HUES48 (cell line): ENCODE measurements around the gene COX8A.
"Not testable (repeated sequence)": the region's sequence is repeated elsewhere in the genome, so short reads cannot be mapped to it uniquely, and the experiment has no call there.

Source experiments
- H3K27ac ChIP-seq: one replicate; pipeline ENCODE4 v1.7.0; 2013; ENCODE audit warnings: low read depth, low read length, inconsistent platforms
- H3K27me3 ChIP-seq: 2 replicates; pipeline ENCODE4 v1.6.1; 2013; ENCODE audit warnings: mild to moderate bottlenecking, low read length; ENCODE audit not compliant: control insufficient read depth, insufficient read depth
- H3K36me3 ChIP-seq: 2 replicates; pipeline ENCODE4 v1.6.1; 2013; ENCODE audit warnings: low read length; ENCODE audit not compliant: control insufficient read depth, insufficient read depth
- H3K4me1 ChIP-seq: 2 replicates; pipeline ENCODE4 v1.6.1; 2013; ENCODE audit warnings: mild to moderate bottlenecking, low read length; ENCODE audit not compliant: control insufficient read depth, insufficient read depth
- H3K4me3 ChIP-seq: 2 replicates; pipeline ENCODE4 v1.5.1; 2013; ENCODE audit warnings: mild to moderate bottlenecking, low read depth, low read length
- H3K9ac ChIP-seq: 2 replicates; pipeline ENCODE4 v1.6.1; 2013; ENCODE audit warnings: mild to moderate bottlenecking, low read depth, low read length, moderate library complexity
- H3K9me3 ChIP-seq: 2 replicates; pipeline ENCODE4 v1.6.1; 2013; ENCODE audit warnings: low read length; ENCODE audit not compliant: control insufficient read depth, insufficient read depth

Gene COX8A

DNA sequence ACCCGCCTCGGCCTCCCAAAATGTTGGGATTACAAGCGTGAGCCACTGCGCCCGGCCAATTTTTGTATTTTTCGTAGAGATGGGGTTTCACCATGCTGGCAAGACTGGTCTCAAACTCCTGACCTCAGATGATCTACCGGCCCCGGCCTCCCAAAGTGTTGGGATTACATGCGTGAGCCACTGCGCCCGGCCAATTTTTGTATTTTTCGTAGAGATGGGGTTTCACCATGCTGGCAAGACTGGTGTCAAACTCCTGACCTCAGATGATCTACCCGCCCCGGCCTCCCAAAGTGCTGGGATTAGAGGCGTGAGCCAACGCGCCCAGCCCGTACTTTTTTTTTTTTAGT is 535 bp upstream of the COX8A start:
- H3K9ac ChIP-seq, H3K4me3 ChIP-seq, H3K9me3 ChIP-seq, H3K27ac ChIP-seq: not testable (repeated sequence)
- peaks cover 13% of the 10 kb centered on the region for H3K36me3 ChIP-seq
- H3K27me3 ChIP-seq: peaks cover 14% of the 10 kb centered on the region
- peaks cover 17% of the 10 kb centered on the region for H3K4me1 ChIP-seq

DNA sequence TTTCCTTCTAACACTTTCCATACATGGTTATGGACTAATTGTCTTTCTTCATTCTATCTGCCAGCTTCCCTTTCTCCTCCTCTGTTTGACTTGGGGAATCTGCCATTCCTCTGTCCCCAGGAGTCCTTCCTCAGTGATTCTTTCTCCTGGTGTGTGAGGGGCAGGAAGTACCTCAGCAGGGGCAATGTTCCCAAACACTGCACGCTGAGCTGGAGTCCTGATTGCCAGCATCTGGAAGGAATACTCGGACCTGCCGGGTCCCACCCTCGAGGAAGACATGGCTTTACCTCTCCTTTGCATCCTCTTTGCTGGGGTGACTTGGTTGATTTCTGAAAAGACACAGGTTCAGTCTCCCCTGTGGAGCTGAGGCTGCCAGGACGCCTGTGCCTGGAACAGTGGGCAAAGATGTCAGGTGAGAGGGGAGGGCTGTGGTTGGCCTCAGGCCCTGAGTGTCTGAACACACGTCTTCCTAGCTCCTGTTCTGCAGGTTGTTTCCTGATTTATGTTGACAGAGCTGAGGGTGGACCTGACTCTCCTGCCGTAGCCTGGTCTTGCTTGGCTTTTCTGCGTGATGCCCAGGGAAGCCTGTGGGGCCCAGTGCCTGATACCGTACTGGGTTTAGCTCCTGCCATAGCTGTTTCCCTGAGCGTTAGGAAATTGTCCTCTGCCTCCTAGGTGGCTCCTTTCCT is 4.3 kb downstream of the COX8A start:
- no peaks in the 10 kb centered on the region for H3K9me3 ChIP-seq
- H3K27ac ChIP-seq: peak overlapping the region; percentile 78
- H3K36me3 ChIP-seq: peaks cover 17% of the 10 kb centered on the region
- peaks cover 22% of the 10 kb centered on the region for H3K4me1 ChIP-seq
- H3K4me3 ChIP-seq: no peak overlapping the region
- H3K9ac ChIP-seq: peak overlapping the region; percentile 15; the same call in 1 of the 2 replicates
- H3K27me3 ChIP-seq: no peaks in the 10 kb centered on the region

DNA sequence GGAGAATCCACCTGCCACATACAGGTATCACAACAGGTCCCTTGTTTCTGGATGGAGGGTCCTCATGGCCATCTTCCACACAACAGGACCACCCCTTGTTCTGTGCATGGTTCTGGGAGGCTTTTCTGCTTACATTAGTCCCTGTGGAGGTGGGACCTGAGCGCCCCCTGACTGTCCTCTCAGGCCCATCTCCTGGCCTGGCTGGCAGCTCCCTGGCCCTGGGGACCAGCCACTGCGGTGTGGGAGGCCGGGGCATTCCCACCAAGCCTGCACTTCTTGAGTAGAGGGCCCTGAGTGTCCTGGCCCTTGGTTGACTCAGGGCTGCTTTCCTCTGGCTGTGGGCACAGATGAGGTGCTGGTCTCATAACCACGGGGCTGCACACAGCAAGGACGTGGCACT is 5.0 kb downstream of the COX8A start:
- no peak overlapping the region for H3K9ac ChIP-seq
- no peaks in the 10 kb centered on the region for H3K27me3 ChIP-seq
- no peaks in the 10 kb centered on the region for H3K9me3 ChIP-seq
- H3K36me3 ChIP-seq: peaks cover 17% of the 10 kb centered on the region
- H3K4me1 ChIP-seq: peaks cover 22% of the 10 kb centered on the region
- no peak overlapping the region for H3K4me3 ChIP-seq
- peak overlapping the region; percentile 78 for H3K27ac ChIP-seq

DNA sequence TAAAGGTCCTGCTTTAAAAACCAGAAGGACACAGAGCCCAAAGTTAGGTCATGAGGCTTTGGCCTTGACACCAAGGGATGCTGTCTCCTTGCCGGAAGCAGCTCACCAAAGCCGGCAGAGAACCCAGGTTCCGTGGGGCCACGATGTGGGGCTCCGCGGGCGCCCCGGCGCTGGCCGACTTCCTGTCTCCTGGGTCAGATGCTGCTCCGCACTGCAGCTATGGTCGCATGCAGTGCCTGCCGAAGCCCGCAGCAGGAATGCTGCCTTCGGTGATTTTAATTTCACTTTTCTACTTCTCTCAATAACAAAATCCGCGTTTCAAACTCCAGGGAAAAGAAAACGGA is 11.4 kb downstream of the COX8A start:
- H3K36me3 ChIP-seq: peaks cover 30% of the 10 kb centered on the region
- H3K9ac ChIP-seq: peak overlapping the region; percentile 98
- H3K9me3 ChIP-seq: no peaks in the 10 kb centered on the region
- H3K27ac ChIP-seq: peak overlapping the region; percentile 99
- peak overlapping the region; percentile 99 for H3K4me3 ChIP-seq
- no peaks in the 10 kb centered on the region for H3K27me3 ChIP-seq
- H3K4me1 ChIP-seq: peaks cover 19% of the 10 kb centered on the region

DNA sequence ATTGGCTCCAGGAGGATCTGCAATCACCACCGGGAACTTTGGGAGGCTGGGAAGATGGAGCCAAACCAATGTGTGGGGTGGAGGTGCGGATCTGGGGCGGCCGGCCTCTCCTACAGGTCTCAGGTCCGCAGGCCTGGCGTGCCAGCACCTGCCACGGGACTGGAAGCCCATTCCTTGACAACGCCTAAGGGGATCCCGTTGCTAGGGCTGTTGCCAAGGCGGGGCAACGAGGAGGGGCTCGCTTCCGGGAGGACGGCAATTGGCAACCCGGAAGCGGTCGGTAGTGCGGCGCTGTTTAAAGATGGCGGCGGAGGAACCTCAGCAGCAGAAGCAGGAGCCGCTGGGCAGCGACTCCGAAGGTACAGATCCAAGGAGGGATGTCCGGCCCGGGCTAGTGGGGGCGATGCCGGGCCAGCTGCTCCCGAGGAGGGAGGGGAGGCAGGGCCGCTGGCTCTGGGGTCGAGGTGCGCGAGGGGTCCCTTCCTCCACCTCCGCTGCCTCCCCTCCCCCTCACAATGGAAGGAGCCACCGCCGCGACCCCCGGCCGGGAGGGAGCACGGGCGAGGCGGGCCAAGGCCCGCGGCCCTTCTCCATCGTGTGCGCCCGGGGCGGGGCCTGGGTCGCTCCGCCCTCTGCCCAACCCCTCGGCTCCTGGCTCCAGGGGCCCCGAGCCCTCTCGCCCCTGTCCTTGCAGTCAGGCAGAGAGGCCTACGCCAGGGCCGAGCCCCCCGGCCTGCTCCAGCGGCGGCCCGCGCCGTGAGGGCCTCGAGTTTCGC is 11.9 kb downstream of the COX8A start, which contains the start of gene OTUB1:
OTUB1 (plus strand) TSS at position 283 of the 776 bp plus-strand sequence; CDS start at position 302, 19 bp downstream.
- peak within 1 kb of the TSS; percentile 99 for H3K27ac ChIP-seq

DNA sequence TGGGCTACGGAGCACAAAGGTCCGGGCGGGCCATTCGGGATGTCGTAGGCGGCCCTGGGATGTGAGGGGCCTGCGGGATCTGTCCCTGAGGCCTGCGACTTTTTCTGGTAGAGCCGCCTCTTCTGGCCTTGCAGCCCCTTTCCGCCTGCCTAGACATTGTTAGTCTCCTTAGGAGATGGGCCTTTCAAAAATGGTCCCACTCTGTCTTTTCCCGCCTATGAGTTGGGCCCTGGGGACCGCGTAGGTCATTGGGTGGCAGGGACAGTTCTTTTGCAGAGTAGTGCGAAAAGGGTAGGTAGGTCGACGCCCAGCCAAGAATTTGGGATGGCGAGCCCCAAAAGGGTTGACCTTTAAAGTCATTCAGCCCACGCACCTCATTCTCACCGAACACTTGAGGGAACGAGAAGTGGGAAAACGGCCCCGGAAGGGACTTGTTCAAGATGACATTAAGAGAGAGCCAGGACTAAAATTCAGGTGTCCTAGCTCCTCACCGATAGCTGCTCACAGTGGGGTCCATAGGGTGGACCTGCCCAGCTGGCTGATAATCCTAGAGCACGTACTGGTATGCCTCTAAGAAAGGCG is 12.6 kb downstream of the COX8A start:
- Histone ChIP-seq H3K27ac (peak overlapping the region; percentile 99), H3K9me3 (no peaks in the 10 kb centered on the region), H3K4me3 (peak overlapping the region; percentile 99)

More for the DNA sequence above, 11.9 kb downstream of the COX8A start, which contains the start of gene OTUB1:
- Histone ChIP-seq H3K9ac (peak within 1 kb of the TSS; percentile 98), H3K9me3 (no peaks in the 10 kb centered on the region), H3K4me1 (peaks cover 19% of the 10 kb centered on the region), H3K4me3 (peak within 1 kb of the TSS; percentile 99), H3K36me3 (peaks cover 36% of the 10 kb centered on the region), H3K27me3 (no peaks in the 10 kb centered on the region)

DNA sequence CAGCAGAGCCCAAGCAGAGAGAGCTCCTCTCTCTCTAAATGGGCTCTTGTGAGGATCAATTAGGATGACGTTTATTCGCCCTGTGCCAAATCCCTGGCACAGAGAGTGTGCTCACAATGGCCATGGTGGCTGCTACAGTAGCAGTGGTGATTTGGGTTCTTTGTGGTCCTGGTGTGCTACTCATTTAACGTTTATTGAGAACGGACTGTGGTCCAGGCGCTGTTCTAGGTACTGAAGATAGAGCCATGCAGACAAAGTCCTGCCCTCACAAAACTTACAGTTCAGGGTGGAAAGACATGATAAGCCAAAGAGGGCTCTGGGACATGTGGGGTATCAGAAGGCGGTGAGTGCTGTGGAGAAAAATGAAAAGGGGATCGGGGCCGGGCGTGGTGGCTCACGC is 17.1 kb downstream of the COX8A start:
- Histone ChIP-seq H3K9ac (no peak overlapping the region), H3K27ac (no peak overlapping the region), H3K27me3 (no peaks in the 10 kb centered on the region), H3K9me3 (no peaks in the 10 kb centered on the region), H3K36me3 (peaks cover 73% of the 10 kb centered on the region), H3K4me1 (peaks cover 12% of the 10 kb centered on the region), H3K4me3 (no peak overlapping the region)

More for the DNA sequence above, 12.6 kb downstream of the COX8A start:
- H3K36me3 ChIP-seq: peaks cover 43% of the 10 kb centered on the region
- H3K9ac ChIP-seq: peak overlapping the region; percentile 98
- no peaks in the 10 kb centered on the region for H3K27me3 ChIP-seq
- H3K4me1 ChIP-seq: peaks cover 19% of the 10 kb centered on the region

DNA sequence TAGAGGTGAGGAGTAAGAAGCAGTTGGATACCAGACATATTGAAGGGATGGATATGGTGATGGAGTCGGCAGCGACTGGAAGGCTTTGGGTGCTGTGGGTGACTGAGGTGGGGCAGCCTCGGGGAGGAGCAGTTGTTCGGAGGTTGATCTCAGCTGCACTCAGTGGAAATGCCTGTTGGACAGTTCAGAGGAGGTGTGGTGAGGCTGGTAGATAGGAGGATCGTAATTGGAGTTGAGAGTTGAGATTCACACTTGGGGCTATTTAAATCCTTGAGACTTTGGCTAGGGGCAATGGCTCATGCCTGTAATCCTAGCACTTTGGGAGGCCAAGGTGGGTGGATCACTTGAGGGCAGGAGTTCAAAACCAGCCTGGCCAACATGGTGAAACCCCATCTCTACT is 18.7 kb downstream of the COX8A start:
- Histone ChIP-seq H3K9me3 (no peaks in the 10 kb centered on the region), H3K27ac (no peak overlapping the region), H3K4me1 (peaks cover 3% of the 10 kb centered on the region; the same call in 1 of the 2 replicates), H3K27me3 (no peaks in the 10 kb centered on the region), H3K4me3 (no peak overlapping the region), H3K9ac (no peak overlapping the region), H3K36me3 (peaks cover 80% of the 10 kb centered on the region)

DNA sequence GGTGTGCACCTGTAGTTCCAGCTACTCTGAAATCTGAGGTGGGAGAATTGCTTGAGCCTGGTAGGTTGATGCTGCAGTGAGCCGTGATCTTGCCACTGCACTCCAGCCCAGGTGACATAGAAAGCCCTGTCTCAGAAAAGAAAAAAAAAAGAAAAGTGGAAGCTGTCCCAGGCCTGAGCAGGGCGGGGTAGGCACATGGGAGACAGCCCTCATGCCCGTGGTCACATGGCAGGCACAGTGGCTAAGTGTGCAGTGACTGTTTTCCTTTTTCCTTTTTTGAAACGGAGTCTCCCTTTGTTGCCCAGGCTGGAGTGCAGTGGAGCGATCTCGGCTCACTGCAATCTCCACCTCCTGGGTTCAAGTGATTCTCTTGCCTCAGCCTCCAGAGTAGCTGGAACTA is 19.6 kb downstream of the COX8A start:
- Histone ChIP-seq H3K4me1 (peaks cover 8% of the 10 kb centered on the region; the same call in 1 of the 2 replicates), H3K27me3 (no peaks in the 10 kb centered on the region), H3K4me3 (no peak overlapping the region), H3K9ac (no peak overlapping the region), H3K9me3 (no peaks in the 10 kb centered on the region), H3K36me3 (peaks cover 72% of the 10 kb centered on the region), H3K27ac (no peak overlapping the region)

DNA sequence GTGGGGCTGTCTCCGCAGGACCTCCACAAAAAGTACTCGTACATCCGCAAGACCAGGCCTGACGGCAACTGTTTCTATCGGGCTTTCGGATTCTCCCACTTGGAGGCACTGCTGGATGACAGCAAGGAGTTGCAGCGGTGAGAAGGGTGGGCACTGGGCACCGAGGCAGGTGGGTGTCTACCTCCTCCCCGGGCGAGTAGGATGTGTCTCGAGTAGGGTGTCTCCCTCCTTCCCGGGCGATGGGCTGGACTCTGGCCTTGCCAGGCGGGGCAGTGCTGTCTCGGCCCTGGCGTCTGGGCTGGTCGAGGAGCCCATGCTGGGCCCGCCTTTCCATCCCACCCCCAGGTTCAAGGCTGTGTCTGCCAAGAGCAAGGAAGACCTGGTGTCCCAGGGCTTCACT is 22.1 kb downstream of the COX8A start:
- Histone ChIP-seq H3K4me1 (peaks cover 8% of the 10 kb centered on the region; the same call in 1 of the 2 replicates), H3K9me3 (no peaks in the 10 kb centered on the region), H3K36me3 (peaks cover 51% of the 10 kb centered on the region), H3K9ac (no peak overlapping the region), H3K27me3 (peaks cover 9% of the 10 kb centered on the region), H3K27ac (no peak overlapping the region), H3K4me3 (no peak overlapping the region)
